HepG2 (cell line): Measurements from ENCODE around the gene ANKK1. TPM values are rescaled to one million over a fixed set of nuclear protein-coding genes. Genes with fewer than 3 reads are reported as not detected.

Source experiments
- ATAC-seq: fragments of 200-7000 bp; cut with Tn5 transposase; 3 replicates; pipeline ENCODE4 v1.9.1; 2020; ENCODE audit warnings: mild to moderate bottlenecking, moderate library complexity
- BruUV-seq: library from RNA; stranded (reverse); fragments of 400-500 nt; replicated peaks from 2 replicates; lab custom pipeline; 2021; lab: Mats Ljungman, UMichigan
- CTCF ChIA-PET: fragments of 300-600 bp; formaldehyde crosslinking; extraction: SDS; loops from one replicate; lab custom pipeline; 2021; ENCODE audit warnings: low total read pairs, inconsistent platforms, low intra/inter-chr PET ratio; lab: Yijun Ruan, JAX
- POLR2A ChIA-PET: fragments of 350-600 bp; sonication (Branson Sonifier 250); formaldehyde crosslinking; loops from one replicate; lab custom pipeline; 2020; ENCODE audit warnings: antibody characterized with exemption, inconsistent platforms; lab: Yijun Ruan, JAX
- DNase-seq: peaks from one replicate; pipeline ENCODE4 v3.0.0-alpha.2; 2015; ENCODE audit warnings: low spot score
- FAIRE-seq: peaks from 3 replicates; lab custom pipeline; 2011; peaks lifted over from hg19 to GRCh38; lab: Jason Lieb, UNC
- H2AFZ ChIP-seq: one replicate; pipeline ENCODE4 v1.6.1; 2011; ENCODE audit warnings: low read length, inconsistent platforms
- H3K27ac ChIP-seq: fragments of 300-600 bp; 3 replicates; pipeline ENCODE4 v1.8.0; 2011; ENCODE audit warnings: mixed run types, mild to moderate bottlenecking, mixed read lengths, low read length, inconsistent platforms; ENCODE audit not compliant: insufficient read depth; ENCODE audit errors: extremely low read length
- H3K27me3 ChIP-seq, 2 experiments: fragments of 200-600 bp in 1 of 2; 2 replicates in 1 of 2; 3 replicates in 1 of 2; pipeline versions ENCODE4 v1.6.0 to v1.8.0; 2011; ENCODE audit warnings: low read length in 2 of 2, mild to moderate bottlenecking in 2 of 2, moderate library complexity in 2 of 2, inconsistent platforms in 1 of 2; ENCODE audit not compliant: insufficient read depth in 2 of 2, control insufficient read depth in 1 of 2
- H3K36me3 ChIP-seq, 2 experiments: fragments of 200-600 bp in 1 of 2; replicated peaks in 1 of 2; 2 replicates in 1 of 2; 3 replicates in 1 of 2; pipeline versions ENCODE4 v1.5.1 to v1.8.0; 2011; ENCODE audit warnings: low read length in 2 of 2, inconsistent platforms in 1 of 2; ENCODE audit not compliant: insufficient read depth in 2 of 2, control insufficient read depth in 1 of 2
- H3K4me1 ChIP-seq: 2 replicates; pipeline ENCODE4 v1.5.1; 2012; ENCODE audit warnings: low read length, inconsistent platforms; ENCODE audit not compliant: insufficient read depth
- H3K4me2 ChIP-seq: 2 replicates; pipeline ENCODE4 v1.6.0; 2011; ENCODE audit warnings: low read depth, low read length, inconsistent platforms
- H3K4me3 ChIP-seq, 3 experiments: fragments of 200-600 bp in 1 of 3; sonication (generic), shearing (Covaris generic) in 1 of 3; replicated peaks in 1 of 3; 2 replicates each; pipeline ENCODE4 v1.5.1; 2011 to 2016; ENCODE audit warnings: low read length in 3 of 3, inconsistent platforms in 2 of 3, low read depth in 2 of 3, mild to moderate bottlenecking in 2 of 3, control low read depth in 1 of 3, mixed read lengths in 1 of 3; ENCODE audit not compliant: insufficient read depth in 1 of 3
- H3K79me2 ChIP-seq: one replicate; pipeline ENCODE4 v1.6.1; 2011; ENCODE audit warnings: low read length, inconsistent platforms; ENCODE audit not compliant: insufficient read depth
- H3K9ac ChIP-seq: 2 replicates; pipeline ENCODE4 v1.6.0; 2011; ENCODE audit warnings: mild to moderate bottlenecking, low read depth, low read length, inconsistent platforms; ENCODE audit not compliant: insufficient read depth
- H3K9me3 ChIP-seq: 2 replicates; pipeline ENCODE4 v1.5.1; 2012; ENCODE audit warnings: mild to moderate bottlenecking, low read length
- H4K20me1 ChIP-seq: 2 replicates; pipeline ENCODE4 v1.6.0; 2011; ENCODE audit warnings: inconsistent platforms, mild to moderate bottlenecking, low read length, moderate library complexity; ENCODE audit not compliant: insufficient read depth
- HBP1 ChIP-seq: IDR thresholded peaks from 2 replicates; pipeline ENCODE4 v1.6.1; 2016; ENCODE audit warnings: low read depth, control low read depth
- ZNF24 ChIP-seq: fragments of 450-650 bp; IDR thresholded peaks from 2 replicates; pipeline ENCODE4 v1.6.1; 2017; ENCODE audit warnings: antibody characterized with exemption, mild to moderate bottlenecking
- ZSCAN30 ChIP-seq: sonication (generic); formaldehyde crosslinking; IDR thresholded peaks from 2 replicates; pipeline ENCODE4 v1.5.0; 2020; ENCODE audit warnings: mild to moderate bottlenecking, missing genetic modification reagents
- WGBS: methylation state at CpG from one replicate; pipeline ENCODE4 v1.1.6; 2017; ENCODE audit warnings: low lambda C conversion rate; 5-methylcytosine and 5-hydroxymethylcytosine counted together
- in situ Hi-C: cut with HindIII; loops from 2 replicates; pipeline ENCODE4 v1.10.0; 2017; ENCODE audit warnings: low pct_unique_long_range_greater_than_20kb; ENCODE audit not compliant: extremely low pct_ligation_motif_present
- intact Hi-C: fragments of 100-400 bp; cut with micrococcal nuclease; formaldehyde crosslinking; loops from one replicate; pipeline ENCODE4 v1.10.0; 2022; ENCODE audit not compliant: unreplicated experiment
- polyA plus RNA-seq, 8 experiments: library from polyadenylated mRNA; depleted of rRNA in 3 of 8; stranded (reverse) in 7 of 8; unstranded in 1 of 8; fragments of >200 nt; fragmentation: Illumina TruSeq in 4 of 8; extraction: Trizol in 4 of 8; gene quantifications; 2 replicates each; pipeline versions ENCODE4 v1.2.1 to v1.2.3, GENCODE V29; 2011 to 2016; ENCODE audit warnings: low read depth in 4 of 8, missing spikeins in 1 of 8, mixed read lengths in 1 of 8; ENCODE audit not compliant: insufficient read depth in 1 of 8
- total RNA-seq, 5 experiments: library from RNA; depleted of rRNA; stranded (reverse); fragments of >200 nt; fragmentation: Illumina TruSeq; extraction: Trizol; gene quantifications; 2 replicates each; pipeline ENCODE4 v1.2.3, GENCODE V29; 2016; ENCODE audit warnings: low read depth in 1 of 5
- TF ChIP-seq, protein P1 (sequence below): sonication (generic); formaldehyde crosslinking; IDR thresholded peaks from 2 replicates; pipeline ENCODE4 v1.5.1; 2020; ENCODE audit warnings: mild to moderate bottlenecking, missing genetic modification reagents
- TF ChIP-seq, protein P2 (sequence below): sonication (generic); formaldehyde crosslinking; IDR thresholded peaks from 2 replicates; pipeline ENCODE4 v1.5.0; 2020; ENCODE audit warnings: mild to moderate bottlenecking, missing genetic modification reagents, moderate library complexity
- TF ChIP-seq, protein P3 (sequence below): sonication (generic); formaldehyde crosslinking; IDR thresholded peaks from 2 replicates; pipeline ENCODE4 v1.5.1; 2020; ENCODE audit warnings: missing genetic modification reagents, mild to moderate bottlenecking, borderline replicate concordance

ANKK1 gene
- total and polyA plus RNA-seq, 2 of the 13 experiments (the other 11 are each of a cell fraction or from before 2014, with no cell fraction given): 0.04 to 0.22 TPM

GRCh38 chr11:113365895-113366294, 21.7 kb upstream of the ANKK1 start (continued):
- TF ChIP-seq, protein P1, sequence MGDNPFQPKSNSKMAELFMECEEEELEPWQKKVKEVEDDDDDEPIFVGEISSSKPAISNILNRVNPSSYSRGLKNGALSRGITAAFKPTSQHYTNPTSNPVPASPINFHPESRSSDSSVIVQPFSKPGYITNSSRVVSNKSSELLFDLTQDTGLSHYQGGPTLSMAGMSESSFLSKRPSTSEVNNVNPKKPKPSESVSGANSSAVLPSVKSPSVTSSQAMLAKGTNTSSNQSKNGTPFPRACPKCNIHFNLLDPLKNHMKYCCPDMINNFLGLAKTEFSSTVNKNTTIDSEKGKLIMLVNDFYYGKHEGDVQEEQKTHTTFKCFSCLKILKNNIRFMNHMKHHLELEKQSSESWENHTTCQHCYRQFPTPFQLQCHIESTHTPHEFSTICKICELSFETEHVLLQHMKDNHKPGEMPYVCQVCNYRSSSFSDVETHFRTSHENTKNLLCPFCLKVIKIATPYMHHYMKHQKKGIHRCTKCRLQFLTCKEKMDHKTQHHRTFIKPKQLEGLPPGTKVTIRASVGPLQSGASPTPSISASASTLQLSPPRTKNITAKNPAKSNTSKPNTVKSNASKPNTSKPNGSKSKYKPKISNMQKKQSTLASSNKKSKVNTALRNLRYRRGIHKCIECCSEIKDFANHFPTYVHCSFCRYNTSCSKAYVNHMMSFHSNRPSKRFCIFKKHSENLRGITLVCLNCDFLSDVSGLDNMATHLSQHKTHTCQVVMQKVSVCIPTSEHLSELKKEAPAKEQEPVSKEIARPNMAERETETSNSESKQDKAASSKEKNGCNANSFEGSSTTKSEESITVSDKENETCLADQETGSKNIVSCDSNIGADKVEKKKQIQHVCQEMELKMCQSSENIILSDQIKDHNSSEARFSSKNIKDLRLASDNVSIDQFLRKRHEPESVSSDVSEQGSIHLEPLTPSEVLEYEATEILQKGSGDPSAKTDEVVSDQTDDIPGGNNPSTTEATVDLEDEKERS (CRISPR knock-in tag): no peak
- TF ChIP-seq, protein P2, sequence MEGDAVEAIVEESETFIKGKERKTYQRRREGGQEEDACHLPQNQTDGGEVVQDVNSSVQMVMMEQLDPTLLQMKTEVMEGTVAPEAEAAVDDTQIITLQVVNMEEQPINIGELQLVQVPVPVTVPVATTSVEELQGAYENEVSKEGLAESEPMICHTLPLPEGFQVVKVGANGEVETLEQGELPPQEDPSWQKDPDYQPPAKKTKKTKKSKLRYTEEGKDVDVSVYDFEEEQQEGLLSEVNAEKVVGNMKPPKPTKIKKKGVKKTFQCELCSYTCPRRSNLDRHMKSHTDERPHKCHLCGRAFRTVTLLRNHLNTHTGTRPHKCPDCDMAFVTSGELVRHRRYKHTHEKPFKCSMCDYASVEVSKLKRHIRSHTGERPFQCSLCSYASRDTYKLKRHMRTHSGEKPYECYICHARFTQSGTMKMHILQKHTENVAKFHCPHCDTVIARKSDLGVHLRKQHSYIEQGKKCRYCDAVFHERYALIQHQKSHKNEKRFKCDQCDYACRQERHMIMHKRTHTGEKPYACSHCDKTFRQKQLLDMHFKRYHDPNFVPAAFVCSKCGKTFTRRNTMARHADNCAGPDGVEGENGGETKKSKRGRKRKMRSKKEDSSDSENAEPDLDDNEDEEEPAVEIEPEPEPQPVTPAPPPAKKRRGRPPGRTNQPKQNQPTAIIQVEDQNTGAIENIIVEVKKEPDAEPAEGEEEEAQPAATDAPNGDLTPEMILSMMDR (CRISPR knock-in tag): no peak
- no peak for TF ChIP-seq HBP1
- TF ChIP-seq, all 625 proteins: peak for 0

GRCh38 chr11:113369411-113369810, 18.2 kb upstream of the ANKK1 start:
- Histone ChIP-seq H3K4me3 (no peak overlapping the region), H3K4me1 (no peaks in the 10 kb centered on the region), H3K27me3 (no peaks in the 10 kb centered on the region), H3K4me2 (no peak overlapping the region), H3K9ac (no peak overlapping the region), H3K27ac (no peak overlapping the region), H3K36me3 (no peaks in the 10 kb centered on the region), H3K9me3 (no peaks in the 10 kb centered on the region), H4K20me1 (no peaks in the 10 kb centered on the region), H2AFZ (no peak overlapping the region), H3K79me2 (no peaks in the 10 kb centered on the region)
- FAIRE-seq (no peak), ATAC-seq (no peak), DNase-seq (no peak)
- CTCF ChIA-PET: no interaction called here
- BruUV-seq: no TSS peak
- POLR2A ChIA-PET: no interaction called here
- in situ Hi-C loops (no loop called here), intact Hi-C loops (no loop called here)
- 83% methylated on average over 3 of the region's 3 CpGs for WGBS
- TF ChIP-seq ZNF24 (no peak), ZSCAN30 (CRISPR knock-in tag) (no peak)
- TF ChIP-seq, protein P3, sequence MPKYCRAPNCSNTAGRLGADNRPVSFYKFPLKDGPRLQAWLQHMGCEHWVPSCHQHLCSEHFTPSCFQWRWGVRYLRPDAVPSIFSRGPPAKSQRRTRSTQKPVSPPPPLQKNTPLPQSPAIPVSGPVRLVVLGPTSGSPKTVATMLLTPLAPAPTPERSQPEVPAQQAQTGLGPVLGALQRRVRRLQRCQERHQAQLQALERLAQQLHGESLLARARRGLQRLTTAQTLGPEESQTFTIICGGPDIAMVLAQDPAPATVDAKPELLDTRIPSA: no peak
